OCI-LY1 (cell line): Measurements from ENCODE around the gene CBFA2T2.

ENCODE experiments used
- H2AFZ ChIP-seq: fragments of 200-600 bp; sonication (generic), shearing (Covaris generic); 2 replicates; pipeline ENCODE4 v1.6.0; 2014; ENCODE audit warnings: antibody characterized with exemption, mild to moderate bottlenecking, low read length
- H3F3A ChIP-seq: fragments of 200-600 bp; sonication (generic), shearing (Covaris generic); 2 replicates; pipeline ENCODE4 v1.6.0; 2014; ENCODE audit warnings: mild to moderate bottlenecking, antibody characterized with exemption, low read length, moderate library complexity; ENCODE audit not compliant: insufficient read depth
- H3K27ac ChIP-seq: fragments of 200-600 bp; sonication (generic); 2 replicates; pipeline ENCODE4 v1.5.1; 2014; ENCODE audit warnings: low read length, mixed run types, mild to moderate bottlenecking, low read depth; ENCODE audit not compliant: poor library complexity, severe bottlenecking
- H3K27me3 ChIP-seq: fragments of 200-600 bp; sonication (generic); 2 replicates; pipeline ENCODE4 v1.6.0; 2014; ENCODE audit warnings: antibody characterized with exemption, mild to moderate bottlenecking, low read length, moderate library complexity; ENCODE audit not compliant: insufficient read depth
- H3K36me3 ChIP-seq: fragments of 200-600 bp; sonication (generic); 2 replicates; pipeline ENCODE4 v1.6.1; 2014; ENCODE audit warnings: mild to moderate bottlenecking, antibody characterized with exemption, low read length, moderate library complexity, mixed read lengths; ENCODE audit not compliant: insufficient read depth
- H3K4me1 ChIP-seq: fragments of 200-600 bp; sonication (generic); 2 replicates; pipeline ENCODE4 v1.5.1; 2014; ENCODE audit warnings: mild to moderate bottlenecking, low read length, moderate library complexity; ENCODE audit not compliant: insufficient read depth, severe bottlenecking
- H3K4me2 ChIP-seq: fragments of 200-600 bp; sonication (generic), shearing (Covaris generic); 2 replicates; pipeline ENCODE4 v1.6.1; 2014; ENCODE audit warnings: low read length
- H3K4me3 ChIP-seq: fragments of 200-600 bp; sonication (generic); 2 replicates; pipeline ENCODE4 v1.5.1; 2014; ENCODE audit warnings: low read length, low read depth, mild to moderate bottlenecking, mixed read lengths; ENCODE audit not compliant: poor library complexity, severe bottlenecking
- H3K79me2 ChIP-seq: fragments of 200-600 bp; shearing (Covaris generic); 2 replicates; pipeline ENCODE4 v1.6.1; 2016; ENCODE audit warnings: mixed run types, low read length, mixed read lengths; ENCODE audit not compliant: insufficient read depth
- H3K9ac ChIP-seq: fragments of 200-600 bp; sonication (generic), shearing (Covaris generic); 2 replicates; pipeline ENCODE4 v1.6.1; 2014; ENCODE audit warnings: mild to moderate bottlenecking, low read length, mixed read lengths
- H3K9me2 ChIP-seq: fragments of 200-600 bp; sonication (generic), shearing (Covaris generic); 2 replicates; pipeline ENCODE4 v1.6.1; 2014; ENCODE audit warnings: low read depth, mild to moderate bottlenecking, low read length, mixed read lengths
- H3K9me3 ChIP-seq: fragments of 200-600 bp; shearing (Covaris generic); 2 replicates; pipeline ENCODE4 v1.6.1; 2014; ENCODE audit warnings: low read length, mixed read lengths
- H4K20me1 ChIP-seq: fragments of 200-600 bp; sonication (generic), shearing (Covaris generic); 2 replicates; pipeline ENCODE4 v1.6.0; 2016; ENCODE audit warnings: mild to moderate bottlenecking, low read length; ENCODE audit not compliant: insufficient read depth
- EZH2 ChIP-seq: fragments of 200-600 bp; sonication (generic), shearing (Covaris generic); IDR thresholded peaks from 2 replicates; pipeline ENCODE4 v1.8.0; 2017; ENCODE audit warnings: borderline replicate concordance, mixed run types, mild to moderate bottlenecking, antibody characterized with exemption, low read length, moderate library complexity, mixed read lengths
- TF ChIP-seq, protein P1 (sequence below): fragments of 200-600 bp; sonication (generic), shearing (Covaris generic); IDR thresholded peaks from 2 replicates; pipeline ENCODE4 v1.5.1; 2017; ENCODE audit warnings: mild to moderate bottlenecking, antibody characterized with exemption, low read length, moderate library complexity, mixed read lengths

Gene CBFA2T2

DNA sequence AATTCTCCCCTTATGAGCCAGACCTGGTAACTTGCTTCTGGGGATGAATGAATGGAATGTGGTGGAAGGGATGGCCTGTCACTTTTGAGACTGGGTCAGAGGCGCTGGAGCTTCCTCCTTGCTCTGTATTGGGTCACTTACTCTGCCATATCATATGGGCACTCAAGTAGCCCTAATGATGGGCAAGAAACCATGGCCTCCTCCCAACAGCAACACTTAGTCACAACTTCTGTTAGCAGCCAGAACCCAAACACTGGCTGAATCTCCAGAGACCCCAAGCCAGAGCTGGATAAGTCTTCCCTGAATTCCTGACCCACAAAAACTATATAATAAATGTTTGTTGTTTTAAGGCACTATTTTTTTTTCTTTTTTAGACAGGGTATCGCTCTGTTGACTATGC is 190.8 kb downstream of the CBFA2T2 start:
- peaks cover 82% of the 10 kb centered on the region for H3K4me1 ChIP-seq
- H3K36me3 ChIP-seq: peaks cover 53% of the 10 kb centered on the region
- no peak for TF ChIP-seq EZH2
- TF ChIP-seq, protein P1, sequence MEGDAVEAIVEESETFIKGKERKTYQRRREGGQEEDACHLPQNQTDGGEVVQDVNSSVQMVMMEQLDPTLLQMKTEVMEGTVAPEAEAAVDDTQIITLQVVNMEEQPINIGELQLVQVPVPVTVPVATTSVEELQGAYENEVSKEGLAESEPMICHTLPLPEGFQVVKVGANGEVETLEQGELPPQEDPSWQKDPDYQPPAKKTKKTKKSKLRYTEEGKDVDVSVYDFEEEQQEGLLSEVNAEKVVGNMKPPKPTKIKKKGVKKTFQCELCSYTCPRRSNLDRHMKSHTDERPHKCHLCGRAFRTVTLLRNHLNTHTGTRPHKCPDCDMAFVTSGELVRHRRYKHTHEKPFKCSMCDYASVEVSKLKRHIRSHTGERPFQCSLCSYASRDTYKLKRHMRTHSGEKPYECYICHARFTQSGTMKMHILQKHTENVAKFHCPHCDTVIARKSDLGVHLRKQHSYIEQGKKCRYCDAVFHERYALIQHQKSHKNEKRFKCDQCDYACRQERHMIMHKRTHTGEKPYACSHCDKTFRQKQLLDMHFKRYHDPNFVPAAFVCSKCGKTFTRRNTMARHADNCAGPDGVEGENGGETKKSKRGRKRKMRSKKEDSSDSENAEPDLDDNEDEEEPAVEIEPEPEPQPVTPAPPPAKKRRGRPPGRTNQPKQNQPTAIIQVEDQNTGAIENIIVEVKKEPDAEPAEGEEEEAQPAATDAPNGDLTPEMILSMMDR: no peak
- no peaks in the 10 kb centered on the region for H4K20me1 ChIP-seq
- peak overlapping the region; percentile 99 for H3K27ac ChIP-seq
- no peaks in the 10 kb centered on the region for H3K9me2 ChIP-seq
- H3K9me3 ChIP-seq: no peaks in the 10 kb centered on the region
- H2AFZ ChIP-seq: no peak overlapping the region
- H3K4me2 ChIP-seq: peak overlapping the region; percentile 60
- no peak overlapping the region for H3K4me3 ChIP-seq
- peak overlapping the region; percentile 58; the same call in 1 of the 2 replicates for H3K9ac ChIP-seq
- no peaks in the 10 kb centered on the region for H3K27me3 ChIP-seq
- H3K79me2 ChIP-seq: peaks cover 26% of the 10 kb centered on the region
- H3F3A ChIP-seq: no peaks in the 10 kb centered on the region

DNA sequence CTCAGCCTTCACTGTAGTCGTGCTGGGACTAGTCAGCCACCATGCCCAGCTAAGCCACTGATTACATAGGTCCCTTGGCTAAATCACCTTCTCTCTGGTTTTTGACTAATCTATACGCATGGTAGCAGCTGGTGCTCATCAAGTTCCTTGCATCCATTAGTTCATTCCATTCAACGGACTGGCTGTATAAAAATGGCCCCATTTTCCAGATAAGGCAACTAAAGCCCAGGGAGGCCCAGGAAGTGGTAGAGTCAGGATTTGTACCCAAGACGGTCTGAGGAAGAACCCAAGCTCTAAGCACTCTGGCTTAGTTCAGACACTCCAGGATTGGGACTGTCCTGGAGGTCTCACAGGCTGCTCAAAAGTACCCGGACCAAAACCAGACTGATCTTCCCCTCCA is 191.4 kb downstream of the CBFA2T2 start:
- H3K79me2 ChIP-seq: peaks cover 26% of the 10 kb centered on the region

DNA sequence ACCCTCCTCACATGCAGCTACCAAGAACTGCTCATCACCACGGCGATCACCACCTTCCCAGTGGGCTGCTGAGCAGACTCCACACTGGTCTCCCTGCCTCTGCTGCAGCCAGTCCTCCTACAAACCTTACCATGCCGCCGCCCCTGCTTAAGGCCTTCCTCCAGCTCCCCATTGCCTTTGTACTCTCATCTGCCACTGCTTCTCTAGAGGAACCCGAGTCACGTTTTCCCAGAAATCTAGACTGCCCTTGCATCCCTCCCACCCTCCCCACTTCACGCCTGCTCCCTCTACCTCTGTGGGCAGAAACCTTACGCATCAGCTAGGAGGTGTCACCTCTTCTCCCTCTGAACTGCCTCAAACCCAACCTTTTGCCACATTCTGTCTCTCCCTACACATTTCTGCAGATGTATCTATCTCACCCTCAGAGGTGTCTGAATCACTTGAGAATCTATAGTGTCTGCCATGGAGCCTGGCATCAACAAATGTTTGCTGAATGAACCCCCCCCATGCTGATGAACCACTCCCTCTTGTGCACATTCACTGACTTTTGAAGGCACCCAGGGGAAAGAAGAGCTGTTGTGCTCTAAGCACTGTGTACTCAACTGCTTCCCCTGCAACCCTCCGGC is 191.9 kb downstream of the CBFA2T2 start:
- TF ChIP-seq EZH2: no peak
- TF ChIP-seq, protein P1: no peak
- Histone ChIP-seq H3K27ac (peak overlapping the region; percentile 99), H2AFZ (no peak overlapping the region), H3K4me1 (peaks cover 77% of the 10 kb centered on the region), H3K9ac (peak overlapping the region; percentile 62; the same call in 1 of the 2 replicates), H4K20me1 (no peaks in the 10 kb centered on the region), H3K4me3 (peak overlapping the region; percentile 37), H3K36me3 (peaks cover 42% of the 10 kb centered on the region), H3K27me3 (no peaks in the 10 kb centered on the region), H3K9me3 (no peaks in the 10 kb centered on the region), H3F3A (no peaks in the 10 kb centered on the region), H3K4me2 (peak overlapping the region; percentile 60), H3K9me2 (no peaks in the 10 kb centered on the region), H3K79me2 (peaks cover 26% of the 10 kb centered on the region)

More for the DNA sequence above, 191.4 kb downstream of the CBFA2T2 start:
- no peak for TF ChIP-seq EZH2
- TF ChIP-seq, protein P1: no peak
- no peaks in the 10 kb centered on the region for H4K20me1 ChIP-seq
- H3K9ac ChIP-seq: peak overlapping the region; percentile 58; the same call in 1 of the 2 replicates
- no peaks in the 10 kb centered on the region for H3K9me3 ChIP-seq
- H3K4me3 ChIP-seq: no peak overlapping the region
- H3K36me3 ChIP-seq: peaks cover 47% of the 10 kb centered on the region
- H3K4me1 ChIP-seq: peaks cover 76% of the 10 kb centered on the region
- H3K27me3 ChIP-seq: no peaks in the 10 kb centered on the region
- H3K4me2 ChIP-seq: peak overlapping the region; percentile 60
- no peaks in the 10 kb centered on the region for H3K9me2 ChIP-seq
- no peaks in the 10 kb centered on the region for H3F3A ChIP-seq
- peak overlapping the region; percentile 99 for H3K27ac ChIP-seq
- no peak overlapping the region for H2AFZ ChIP-seq
